DOHH2 (cell line): ENCODE measurements around the gene APOA1.

ENCODE experiments used
- EZH2phosphoT487 ChIP-seq: fragments of 200-600 bp; sonication (generic); IDR thresholded peaks from 2 replicates; pipeline ENCODE4 v1.6.1; 2017; ENCODE audit warnings: borderline replicate concordance, mild to moderate bottlenecking, antibody characterized with exemption, low read length, moderate library complexity, mixed read lengths
- TF ChIP-seq, protein P1 (sequence below): fragments of 200-600 bp; sonication (generic); IDR thresholded peaks from one replicate; pipeline ENCODE4 v1.5.1; 2014; ENCODE audit warnings: antibody characterized with exemption, mild to moderate bottlenecking, low read depth, low read length; ENCODE audit not compliant: poor library complexity, severe bottlenecking

DNA sequence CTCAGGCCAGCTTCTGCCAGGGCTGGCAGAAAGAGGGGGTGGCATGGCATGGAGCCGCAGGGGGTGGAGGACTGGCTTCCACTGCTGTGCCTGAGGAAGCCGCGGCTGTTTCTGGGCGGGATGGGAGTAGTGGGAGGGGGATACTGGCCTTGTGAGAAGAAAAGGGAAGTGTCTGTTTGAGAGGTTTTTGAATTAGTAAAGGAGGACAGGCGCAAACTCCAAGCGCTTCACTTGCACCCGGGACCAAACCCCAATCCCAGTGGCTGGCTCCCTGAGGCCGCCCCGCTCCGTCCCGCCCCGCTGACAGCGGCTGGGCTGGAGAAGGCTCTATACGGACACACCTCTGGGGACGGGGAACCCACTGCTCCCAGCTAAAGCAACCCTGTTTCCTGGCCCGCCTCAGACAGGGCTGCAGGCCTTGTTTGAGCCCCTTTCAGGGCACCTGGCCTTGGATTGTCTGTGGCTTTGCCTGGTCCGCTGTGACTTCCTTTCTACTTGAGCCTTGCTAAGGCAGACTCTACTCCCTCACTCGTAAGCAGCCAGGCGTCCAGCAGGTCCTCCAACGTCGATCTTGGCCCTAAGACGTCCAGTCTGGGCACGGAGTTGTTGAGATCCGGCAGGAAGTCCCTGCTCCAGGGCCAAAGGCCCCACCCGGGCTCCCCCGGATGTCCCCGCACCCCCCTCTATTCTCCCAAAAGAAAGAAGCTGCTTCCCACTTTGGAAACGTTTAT lies 2.2 kb downstream of the APOA1 start:
- TF ChIP-seq, protein P1, sequence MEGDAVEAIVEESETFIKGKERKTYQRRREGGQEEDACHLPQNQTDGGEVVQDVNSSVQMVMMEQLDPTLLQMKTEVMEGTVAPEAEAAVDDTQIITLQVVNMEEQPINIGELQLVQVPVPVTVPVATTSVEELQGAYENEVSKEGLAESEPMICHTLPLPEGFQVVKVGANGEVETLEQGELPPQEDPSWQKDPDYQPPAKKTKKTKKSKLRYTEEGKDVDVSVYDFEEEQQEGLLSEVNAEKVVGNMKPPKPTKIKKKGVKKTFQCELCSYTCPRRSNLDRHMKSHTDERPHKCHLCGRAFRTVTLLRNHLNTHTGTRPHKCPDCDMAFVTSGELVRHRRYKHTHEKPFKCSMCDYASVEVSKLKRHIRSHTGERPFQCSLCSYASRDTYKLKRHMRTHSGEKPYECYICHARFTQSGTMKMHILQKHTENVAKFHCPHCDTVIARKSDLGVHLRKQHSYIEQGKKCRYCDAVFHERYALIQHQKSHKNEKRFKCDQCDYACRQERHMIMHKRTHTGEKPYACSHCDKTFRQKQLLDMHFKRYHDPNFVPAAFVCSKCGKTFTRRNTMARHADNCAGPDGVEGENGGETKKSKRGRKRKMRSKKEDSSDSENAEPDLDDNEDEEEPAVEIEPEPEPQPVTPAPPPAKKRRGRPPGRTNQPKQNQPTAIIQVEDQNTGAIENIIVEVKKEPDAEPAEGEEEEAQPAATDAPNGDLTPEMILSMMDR, result no peak
- no peak for TF ChIP-seq EZH2phosphoT487
